ENCODE measurements around the gene PTPRA. TPM values are rescaled to one million over a fixed set of nuclear protein-coding genes. Genes with fewer than 3 reads are reported as not detected.

The PTPRA gene
- total RNA-seq, 2 experiments from 2014 or later: 42.0 to 43.1 TPM

- Mint-ChIP-seq H3K27ac (no peak overlapping the region), H3K4me1 (ENCODE audit: low read depth) (peaks cover 8% of the 10 kb centered on the region), H3K9me3 (no peaks in the 10 kb centered on the region), H3K27me3 (no peaks in the 10 kb centered on the region), H3K4me3 (no peak overlapping the region), H3K36me3 (ENCODE audit: low read depth) (peaks cover 13% of the 10 kb centered on the region)
- intact Hi-C loops (cut with micrococcal nuclease): no loop called here
- ATAC-seq (no peak), DNase-seq (no peak)
- CTCF ChIA-PET: interaction anchor here (0.8 to 2.1 kb wide), 3 partner anchors 12 to 55 kb away, joined by 3 to 9 read pairs (median 3); no protein-coding TSS in a partner anchor
- POLR2A ChIA-PET: interaction anchor here (2.0 kb wide), 1 partner anchor 12 kb away, joined by 4 read pairs; no protein-coding TSS in a partner anchor
- TF ChIP-seq CTCF (IDR thresholded peaks at IDR 0.05): no peak
Observed at GRCh38 chr20:3041854-3042409, 168.7 kb downstream of the PTPRA start.

- H3K27ac Mint-ChIP-seq: no peak overlapping the region
- peaks cover 19% of the 10 kb centered on the region for H3K36me3 Mint-ChIP-seq (ENCODE audit: low read depth)
- no peak for ATAC-seq
- no peaks in the 10 kb centered on the region for H3K27me3 Mint-ChIP-seq
- ChIA-PET POLR2A (interaction anchor here (0.7 to 2.0 kb wide), 2 partner anchors 13 to 28 kb away, joined by 3 to 4 read pairs; no protein-coding TSS in a partner anchor), CTCF (interaction anchor here (2.1 kb wide), 1 partner anchor 11 kb away, joined by 9 read pairs; no protein-coding TSS in a partner anchor)
- H3K9me3 Mint-ChIP-seq: no peaks in the 10 kb centered on the region
- no peak overlapping the region for H3K4me3 Mint-ChIP-seq
- no peak for DNase-seq
- peaks cover 13% of the 10 kb centered on the region for H3K4me1 Mint-ChIP-seq (ENCODE audit: low read depth)
- intact Hi-C loops (cut with micrococcal nuclease): no loop called here
- TF ChIP-seq CTCF (IDR thresholded peaks at IDR 0.05): no peak
Observed at GRCh38 chr20:3042625-3043024, 169.3 kb downstream of the PTPRA start.

- Mint-ChIP-seq H3K27ac (no peak within 1 kb of the TSS), H3K4me3 (no peak within 1 kb of the TSS), H3K9me3 (no peaks in the 10 kb centered on the region), H3K27me3 (no peaks in the 10 kb centered on the region), H3K4me1 (ENCODE audit: low read depth) (peaks cover 16% of the 10 kb centered on the region), H3K36me3 (ENCODE audit: low read depth) (peaks cover 24% of the 10 kb centered on the region)
- CTCF ChIA-PET: interaction anchor here (1.4 to 2.1 kb wide), 2 partner anchors 10 to 177 kb away, joined by 3 to 9 read pairs; no protein-coding TSS in a partner anchor
- no peak for DNase-seq
- ATAC-seq: no peak
- TF ChIP-seq CTCF (IDR thresholded peaks at IDR 0.05): no peak
- POLR2A ChIA-PET: interaction anchor here (2.0 kb wide), 1 partner anchor 13 kb away, joined by 4 read pairs; no protein-coding TSS in a partner anchor
- intact Hi-C loops (cut with micrococcal nuclease): no loop called here
Observed at GRCh38 chr20:3043322-3043721, 170.0 kb downstream of the PTPRA start, which contains the start of gene GNRH2. Gene GNRH2, plus strand, starts transcription at chr20:3043622. Its CDS starts 793 bp downstream, at chr20:3044415.

- no peaks in the 10 kb centered on the region for H3K27me3 Mint-ChIP-seq
- peaks cover 16% of the 10 kb centered on the region for H3K4me1 Mint-ChIP-seq (ENCODE audit: low read depth)
- intact Hi-C loops (cut with micrococcal nuclease): no loop called here
- no peak for TF ChIP-seq CTCF (IDR thresholded peaks at IDR 0.05)
- POLR2A ChIA-PET: interaction anchor here (0.8 to 1.6 kb wide), 3 partner anchors 9 to 390 kb away, joined by 3 read pairs; no protein-coding TSS in a partner anchor
- no peak overlapping the region for H3K4me3 Mint-ChIP-seq
- ATAC-seq: no peak
- CTCF ChIA-PET: interaction anchor here (1.4 kb wide), 1 partner anchor 178 kb away, joined by 3 read pairs; no protein-coding TSS in a partner anchor
- H3K9me3 Mint-ChIP-seq: no peaks in the 10 kb centered on the region
- peaks cover 25% of the 10 kb centered on the region for H3K36me3 Mint-ChIP-seq (ENCODE audit: low read depth)
- no peak for DNase-seq
- no peak overlapping the region for H3K27ac Mint-ChIP-seq
Observed at GRCh38 chr20:3044336-3044965, 171.2 kb downstream of the PTPRA start.

Data from activated CD8-positive, alpha-beta T cell treated with anti-CD3 and anti-CD28 coated beads for 36 hours (primary cell).